Thymus (tissue), 11 donors: ENCODE data around the gene CDH23. TPM values are rescaled to one million over a fixed set of nuclear protein-coding genes. Genes with fewer than 3 reads are reported as not detected.

Experiments used
- DNase-seq, 9 donors: peaks; one replicate each; pipeline ENCODE4 v3.0.0-alpha.2; 2013; ENCODE audit warnings: low spot score in 9 of 9, low read depth in 6 of 9, missing footprints in 1 of 9
- H3K27ac ChIP-seq, 2 donors: one replicate each; pipeline ENCODE4 v1.5.1; 2013; ENCODE audit warnings: control low read depth in 1 of 2, low read depth in 1 of 2, low read length in 1 of 2, mild to moderate bottlenecking in 1 of 2, moderate library complexity in 1 of 2
- H3K27me3 ChIP-seq, 2 donors: one replicate each; pipeline ENCODE4 v1.5.1; 2013; ENCODE audit warnings: low read length in 1 of 2; ENCODE audit not compliant: control insufficient read depth in 2 of 2, insufficient read depth in 1 of 2
- H3K36me3 ChIP-seq, 2 donors: one replicate each; pipeline ENCODE4 v1.5.1; 2013; ENCODE audit warnings: low read length in 1 of 2, mild to moderate bottlenecking in 1 of 2, moderate library complexity in 1 of 2; ENCODE audit not compliant: control insufficient read depth in 2 of 2, insufficient read depth in 2 of 2
- H3K4me1 ChIP-seq, 2 donors: one replicate each; pipeline ENCODE4 v1.5.1; 2013; ENCODE audit warnings: low read length in 2 of 2; ENCODE audit not compliant: control insufficient read depth in 2 of 2, insufficient read depth in 2 of 2
- H3K4me3 ChIP-seq, 2 donors: one replicate each; pipeline ENCODE4 v1.5.1; 2013; ENCODE audit warnings: low read length in 2 of 2, control low read depth in 1 of 2, mild to moderate bottlenecking in 1 of 2
- H3K9me3 ChIP-seq, 2 donors: one replicate each; pipeline ENCODE4 v1.5.1; 2013; ENCODE audit warnings: low read length in 1 of 2, mild to moderate bottlenecking in 1 of 2; ENCODE audit not compliant: control insufficient read depth in 2 of 2, insufficient read depth in 1 of 2
- WGBS: extraction: QIAGEN DNeasy Blood & Tissue Kit; methylation state at CpG from one replicate; pipeline ENCODE4 v1.1.7; 2013; 5-methylcytosine and 5-hydroxymethylcytosine counted together
- polyA plus RNA-seq: library from polyadenylated mRNA; stranded (reverse); fragments of 200-250 nt; gene quantifications from one replicate; pipeline ENCODE4 v1.2.3, GENCODE V29; 2013
- total RNA-seq: library from RNA; stranded (reverse); fragments of 120-200 nt; gene quantifications from one replicate; pipeline ENCODE4 v1.2.4, GENCODE V29; 2013
- donor health status: healthy.

The CDH23 gene
- total and polyA plus RNA-seq, 2 donors, result 9.1 TPM

GRCh38 chr10:71690094-71690720, 293.5 kb downstream of the CDH23 start:
- H3K9me3 ChIP-seq, result peaks cover 0 to 25% of the 10 kb centered on the region in 2 donors
- H3K27ac ChIP-seq, result no peak overlapping the region
- H3K4me3 ChIP-seq, result no peak overlapping the region
- no peaks in the 10 kb centered on the region for H3K36me3 ChIP-seq
- no peak for DNase-seq
- no peaks in the 10 kb centered on the region for H3K27me3 ChIP-seq
- peaks cover 0 to 26% of the 10 kb centered on the region in 2 donors for H3K4me1 ChIP-seq
- WGBS, result 97% methylated on average over 13 of the region's 13 CpGs

- Histone ChIP-seq H3K27ac (no peak overlapping the region), H3K9me3 (peaks cover 0 to 25% of the 10 kb centered on the region in 2 donors), H3K4me3 (no peak overlapping the region), H3K36me3 (no peaks in the 10 kb centered on the region), H3K27me3 (no peaks in the 10 kb centered on the region), H3K4me1 (peaks cover 0 to 17% of the 10 kb centered on the region in 2 donors)
- WGBS, result over 99% methylated on average over 2 of the region's 2 CpGs
- no peak for DNase-seq
These were observed 294.7 kb downstream of the CDH23 start for GRCh38 chr10:71691405-71691804.

- Histone ChIP-seq H3K27ac (no peak overlapping the region), H3K4me3 (no peak overlapping the region), H3K27me3 (no peaks in the 10 kb centered on the region), H3K4me1 (peaks cover 0 to 20% of the 10 kb centered on the region in 2 donors), H3K9me3 (peaks cover 0 to 25% of the 10 kb centered on the region in 2 donors), H3K36me3 (no peaks in the 10 kb centered on the region)
- no peak for DNase-seq
- 89% methylated on average over 7 of the region's 7 CpGs for WGBS
These were observed 296.0 kb downstream of the CDH23 start for GRCh38 chr10:71692598-71693306.

- no peak for DNase-seq
- WGBS, result 94% methylated on average over 5 of the region's 5 CpGs
- Histone ChIP-seq H3K27me3 (no peaks in the 10 kb centered on the region), H3K27ac (no peak overlapping the region), H3K4me1 (peaks cover 0 to 20% of the 10 kb centered on the region in 2 donors), H3K36me3 (no peaks in the 10 kb centered on the region), H3K9me3 (peaks cover 0 to 23% of the 10 kb centered on the region in 2 donors), H3K4me3 (no peak overlapping the region)
These were observed 296.7 kb downstream of the CDH23 start for GRCh38 chr10:71693377-71693776.

GRCh38 chr10:71694039-71694501, 297.4 kb downstream of the CDH23 start:
- Histone ChIP-seq H3K27ac (no peak overlapping the region), H3K36me3 (no peaks in the 10 kb centered on the region), H3K27me3 (no peaks in the 10 kb centered on the region), H3K4me3 (no peak overlapping the region), H3K4me1 (peaks cover 0 to 20% of the 10 kb centered on the region in 2 donors), H3K9me3 (peaks cover 0 to 16% of the 10 kb centered on the region in 2 donors)
- WGBS, result 92% methylated on average over 18 of the region's 18 CpGs
- no peak for DNase-seq

- DNase-seq, result peak in 5 of 9 donors; percentile 17 to 69 (median 33)
- no peaks in the 10 kb centered on the region for H3K27me3 ChIP-seq
- H3K9me3 ChIP-seq, result peaks cover 0 to 11% of the 10 kb centered on the region in 2 donors
- no peaks in the 10 kb centered on the region for H3K36me3 ChIP-seq
- H3K27ac ChIP-seq, result no peak overlapping the region
- H3K4me3 ChIP-seq, result no peak overlapping the region
- 12% methylated on average over 10 of the region's 10 CpGs for WGBS
- peaks cover 0 to 20% of the 10 kb centered on the region in 2 donors for H3K4me1 ChIP-seq
These were observed 297.8 kb downstream of the CDH23 start for GRCh38 chr10:71694567-71694968.

GRCh38 chr10:71695502-71696476, 299.1 kb downstream of the CDH23 start:
- 90% methylated on average over 14 of the region's 14 CpGs for WGBS
- peaks cover 0 to 9% of the 10 kb centered on the region in 2 donors for H3K9me3 ChIP-seq
- H3K27me3 ChIP-seq, result no peaks in the 10 kb centered on the region
- no peak overlapping the region for H3K4me3 ChIP-seq
- H3K36me3 ChIP-seq, result no peaks in the 10 kb centered on the region
- H3K4me1 ChIP-seq, result peaks cover 0 to 20% of the 10 kb centered on the region in 2 donors
- H3K27ac ChIP-seq, result no peak overlapping the region
- no peak for DNase-seq

GRCh38 chr10:71696628-71697326, 300.1 kb downstream of the CDH23 start:
- peak in 6 of 9 donors; percentile 41 to 76 (median 58) for DNase-seq

More at GRCh38 chr10:71696628-71697326, 300.1 kb downstream of the CDH23 start:
- Histone ChIP-seq H3K4me1 (peaks cover 0 to 20% of the 10 kb centered on the region in 2 donors), H3K9me3 (peaks cover 0 to under 1% of the 10 kb centered on the region in 2 donors), H3K27me3 (no peaks in the 10 kb centered on the region), H3K4me3 (no peak overlapping the region), H3K36me3 (no peaks in the 10 kb centered on the region), H3K27ac (no peak overlapping the region)
- WGBS, result 59% methylated on average over 10 of the region's 10 CpGs
